Glomerular visceral epithelial cell (primary cell): ENCODE measurements around the gene TPK1.
"Not testable (repeated sequence)": the region's sequence is repeated elsewhere in the genome, so short reads cannot be mapped to it uniquely, and the experiment has no call there.

ENCODE experiments used
- DNase-seq: peaks from one replicate; pipeline ENCODE4 v3.0.0-alpha.2; 2016; ENCODE audit errors: extremely low spot score

TPK1 gene

DNA sequence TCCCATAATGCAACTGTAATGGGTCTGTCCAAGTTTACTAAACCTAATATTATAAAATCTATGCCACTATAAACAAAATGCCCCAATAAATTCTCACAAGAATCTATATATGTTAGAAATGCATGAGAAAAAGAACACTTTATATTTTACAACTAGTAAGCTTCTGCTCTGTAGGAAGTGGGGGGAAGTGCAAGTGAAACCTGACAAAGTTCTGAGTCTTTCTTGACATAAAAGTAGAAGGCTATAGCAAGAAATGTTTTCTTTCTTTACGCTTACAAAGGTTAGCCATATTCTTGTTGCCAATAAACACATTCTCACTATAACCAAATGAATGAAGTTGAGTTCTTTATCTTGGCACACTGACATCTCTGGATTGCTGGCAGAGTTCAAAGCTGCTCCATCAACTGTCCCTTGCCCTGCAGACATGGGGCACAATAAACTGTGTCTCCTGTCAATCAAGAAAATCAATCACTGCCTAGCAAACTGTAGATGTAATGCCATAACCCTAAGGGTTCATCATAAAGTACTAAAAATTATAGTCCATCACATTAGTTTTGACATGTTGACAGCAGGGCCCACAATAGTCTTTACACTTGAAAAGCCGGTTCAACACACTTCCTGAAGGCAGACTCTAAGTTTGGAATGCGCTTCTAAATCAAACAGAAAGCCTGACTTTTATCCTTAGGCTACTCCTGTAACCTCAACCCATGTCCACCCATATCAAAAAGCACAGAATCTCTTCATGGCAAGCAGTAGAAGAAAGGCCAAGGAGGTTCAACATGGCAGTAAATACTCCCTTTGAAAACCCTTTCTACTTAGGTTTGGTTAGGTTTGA, 58.6 kb downstream of the TPK1 start:
- no peak for DNase-seq

DNA sequence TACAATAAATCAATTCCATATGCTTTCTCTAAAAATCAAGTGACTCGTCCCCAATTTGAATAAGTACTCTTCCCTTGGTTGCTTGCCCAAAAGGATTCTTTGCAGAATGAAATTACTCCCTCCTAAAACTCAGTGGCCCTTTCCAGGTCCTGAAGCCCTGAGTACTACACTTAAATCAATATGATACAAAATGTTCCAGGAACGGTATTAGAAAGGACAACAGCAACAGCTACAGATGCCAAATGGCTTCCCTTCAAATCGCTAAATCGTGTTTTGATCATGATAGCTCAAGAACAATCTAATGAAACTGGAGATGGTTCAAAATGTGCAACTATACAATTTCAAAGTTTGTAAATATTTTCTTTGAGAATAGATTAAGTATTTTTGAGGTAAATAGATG, 59.4 kb downstream of the TPK1 start:
- DNase-seq = no peak

DNA sequence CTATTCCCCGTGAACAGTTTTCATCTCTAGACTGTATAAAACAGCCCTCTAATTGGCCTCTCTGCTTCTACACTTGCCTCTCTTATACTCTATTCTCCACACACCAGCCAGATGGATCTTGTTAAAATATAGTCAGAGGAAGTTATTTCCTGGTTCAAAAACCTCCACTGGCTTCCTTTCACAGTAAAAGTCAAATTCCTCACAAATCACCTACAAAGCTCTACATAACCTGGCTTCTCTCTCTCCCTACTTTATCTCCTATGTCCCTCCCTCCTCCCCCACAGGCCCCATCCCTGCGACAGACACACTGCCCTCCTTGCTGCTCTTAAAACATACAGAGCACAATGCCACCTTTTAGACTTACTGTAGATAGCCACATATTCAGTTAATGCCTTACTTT, 60.1 kb downstream of the TPK1 start:
- DNase-seq = no peak

DNA sequence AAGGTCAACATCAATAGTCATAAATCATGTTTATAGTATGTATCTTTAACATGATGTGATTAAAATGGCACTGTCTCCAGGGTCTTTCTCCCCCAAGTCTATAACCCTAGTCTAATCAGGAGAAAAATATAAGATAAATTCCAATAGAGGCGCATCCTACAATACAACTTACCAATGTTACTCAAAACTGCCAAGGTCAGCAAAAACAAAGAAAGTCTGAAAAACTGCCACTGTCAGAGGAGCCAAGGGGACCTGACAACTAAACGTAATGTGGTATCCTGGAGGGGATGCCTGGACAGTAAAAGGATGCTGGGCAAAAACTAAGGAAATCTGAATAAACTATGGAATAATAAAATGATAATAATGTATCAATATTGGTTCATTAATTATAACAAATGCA, 63.9 kb downstream of the TPK1 start:
- DNase-seq = no peak

DNA sequence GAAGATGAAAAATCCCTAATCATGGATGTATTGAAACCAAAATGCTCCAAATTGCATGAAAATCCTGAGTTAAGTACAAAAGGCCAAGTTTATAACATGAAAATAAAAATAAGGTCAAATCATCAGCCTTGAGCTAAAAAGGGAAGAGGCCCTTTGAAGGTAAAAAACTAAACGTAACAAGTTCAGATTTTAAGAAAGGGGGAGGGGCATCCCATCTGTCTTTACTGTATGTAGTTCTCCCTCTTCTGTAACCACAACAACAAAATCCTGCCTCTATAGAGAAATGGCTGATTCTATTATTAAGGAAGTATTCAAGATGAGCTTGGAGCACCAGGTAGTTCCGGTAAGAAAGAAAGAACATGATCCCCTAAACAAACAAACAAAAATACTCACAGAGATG, 64.7 kb downstream of the TPK1 start:
- DNase-seq = no peak

DNA sequence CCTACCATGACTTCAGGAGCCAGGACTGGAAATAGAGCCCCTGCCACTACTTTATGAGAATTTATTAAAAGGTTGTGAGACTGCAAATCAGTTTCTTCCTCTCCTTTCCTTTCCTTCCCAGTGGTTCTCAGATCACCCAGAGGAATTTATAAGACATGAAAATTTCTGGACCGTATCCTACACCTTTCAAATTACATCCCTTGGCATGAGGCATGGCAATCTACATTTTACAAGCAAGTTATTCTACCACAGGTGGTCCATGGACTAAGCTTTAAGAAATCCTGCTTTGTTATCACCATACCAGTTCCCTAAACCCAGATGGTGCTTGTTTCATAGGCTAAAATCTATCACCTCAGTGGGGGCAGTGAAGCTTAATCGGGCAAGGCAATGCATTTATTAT, 66.5 kb downstream of the TPK1 start:
- DNase-seq = no peak

DNA sequence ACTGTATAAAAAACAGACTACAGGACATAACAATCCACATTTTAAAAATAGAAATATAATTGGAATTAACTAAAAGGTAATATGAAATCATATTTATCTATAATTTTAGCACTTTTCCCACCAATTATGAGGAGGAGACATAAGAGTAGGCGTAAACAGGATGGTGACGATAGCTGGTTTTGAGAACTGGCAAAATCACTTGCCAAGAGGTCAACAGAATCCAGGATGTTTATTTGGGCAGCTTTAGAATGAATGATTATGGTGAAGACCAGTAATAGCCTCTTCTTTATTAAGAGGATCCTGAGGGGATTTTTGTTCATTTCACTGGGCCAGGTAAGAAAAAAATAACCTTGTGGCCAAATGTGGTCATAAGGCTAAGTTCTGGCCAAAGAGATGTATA, 67.2 kb downstream of the TPK1 start:
- no peak for DNase-seq

DNA sequence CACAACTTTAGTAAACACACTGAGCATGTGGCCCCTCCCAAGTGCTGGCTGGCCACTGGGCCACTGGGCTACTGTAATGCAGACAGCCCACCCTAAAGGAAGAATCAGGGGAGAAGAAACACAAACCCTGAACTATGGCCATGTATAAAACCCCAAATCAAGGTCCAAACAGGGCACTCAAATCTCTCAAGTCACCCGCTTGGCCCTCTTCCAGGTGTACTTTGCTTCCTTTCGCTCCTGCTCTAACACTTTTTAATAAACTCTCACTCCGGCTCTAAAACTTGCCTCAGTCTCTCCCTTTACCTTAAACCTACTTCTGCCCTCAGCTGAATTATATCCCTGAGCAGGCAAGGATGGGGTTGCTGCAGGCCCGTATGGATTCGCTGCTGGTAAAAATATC, 72.6 kb downstream of the TPK1 start:
- DNase-seq = no peak

DNA sequence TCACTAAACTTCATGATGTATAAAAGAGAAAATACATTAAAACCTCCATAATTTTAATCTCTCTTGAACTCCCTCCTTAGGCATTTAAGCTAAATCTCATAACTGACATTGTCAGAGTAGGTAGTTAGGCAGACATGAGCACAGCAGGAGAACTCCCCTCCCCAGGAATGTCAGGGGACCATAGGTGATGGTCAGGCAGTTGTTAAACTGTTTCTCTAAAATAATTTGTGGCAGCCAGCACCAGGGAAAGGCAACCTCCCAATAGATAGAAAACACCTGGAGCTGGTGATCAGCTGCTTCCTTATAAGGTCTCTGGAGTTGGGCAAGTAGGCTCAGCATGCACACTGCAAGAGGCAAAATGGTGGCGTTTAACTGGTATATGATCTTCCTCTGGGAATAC, 73.0 kb downstream of the TPK1 start:
- no peak for DNase-seq

DNA sequence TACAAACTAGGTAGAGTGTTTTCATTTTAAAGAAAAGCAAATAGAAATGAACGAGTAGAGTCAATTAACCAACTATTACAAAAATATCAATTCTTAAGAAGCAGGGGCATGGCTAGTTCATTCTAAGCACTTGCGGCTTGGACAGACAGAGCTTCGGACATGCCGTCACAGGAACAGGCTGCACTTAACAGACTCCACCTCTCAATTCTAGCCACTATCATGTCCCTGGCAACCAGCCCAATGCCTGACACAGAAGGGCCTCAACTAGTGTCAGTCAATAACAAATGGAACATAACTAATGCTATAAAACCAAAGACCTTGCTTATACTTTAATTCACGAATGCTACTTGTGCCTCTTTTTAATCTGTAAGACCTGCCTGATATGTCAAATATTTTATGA, 74.4 kb downstream of the TPK1 start:
- DNase-seq = no peak

DNA sequence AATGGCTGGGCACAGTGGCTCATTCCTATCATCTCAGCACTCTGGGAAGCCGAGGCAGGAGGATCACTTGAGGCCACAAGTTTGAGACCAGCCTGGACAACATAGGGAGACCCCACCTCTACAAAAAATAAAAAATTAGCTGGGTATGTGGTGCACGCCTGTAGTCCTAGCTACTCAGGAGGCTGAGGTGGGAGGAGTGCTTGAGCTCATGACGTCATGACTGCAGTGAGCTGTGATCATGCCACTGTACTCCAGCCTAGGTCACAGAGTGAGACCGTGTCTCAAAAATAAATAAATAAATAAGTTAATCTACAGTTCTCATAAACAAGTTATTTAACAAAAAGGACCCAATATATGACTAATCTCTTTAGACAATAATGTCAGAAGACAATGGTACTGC, 76.2 kb downstream of the TPK1 start:
- DNase-seq = no peak

DNA sequence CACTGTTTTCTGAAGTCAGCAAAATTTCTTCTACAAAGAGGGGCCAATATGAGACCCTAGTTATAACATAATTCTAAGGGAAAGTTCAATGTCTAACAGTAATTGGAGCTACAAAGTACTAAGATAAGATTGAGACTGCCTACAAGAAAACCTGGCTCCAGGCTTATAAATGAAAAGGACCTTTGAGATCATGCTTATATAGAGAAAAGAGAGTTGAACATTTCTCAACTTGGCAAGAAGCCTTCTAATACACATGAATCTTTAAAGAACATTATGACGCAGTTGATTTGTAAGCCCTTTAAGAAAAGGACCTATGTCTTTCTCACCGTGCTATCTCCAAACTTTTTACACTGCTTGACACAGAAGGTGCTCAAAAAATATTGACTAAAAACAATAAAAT, 87.9 kb downstream of the TPK1 start:
- DNase-seq = no peak

DNA sequence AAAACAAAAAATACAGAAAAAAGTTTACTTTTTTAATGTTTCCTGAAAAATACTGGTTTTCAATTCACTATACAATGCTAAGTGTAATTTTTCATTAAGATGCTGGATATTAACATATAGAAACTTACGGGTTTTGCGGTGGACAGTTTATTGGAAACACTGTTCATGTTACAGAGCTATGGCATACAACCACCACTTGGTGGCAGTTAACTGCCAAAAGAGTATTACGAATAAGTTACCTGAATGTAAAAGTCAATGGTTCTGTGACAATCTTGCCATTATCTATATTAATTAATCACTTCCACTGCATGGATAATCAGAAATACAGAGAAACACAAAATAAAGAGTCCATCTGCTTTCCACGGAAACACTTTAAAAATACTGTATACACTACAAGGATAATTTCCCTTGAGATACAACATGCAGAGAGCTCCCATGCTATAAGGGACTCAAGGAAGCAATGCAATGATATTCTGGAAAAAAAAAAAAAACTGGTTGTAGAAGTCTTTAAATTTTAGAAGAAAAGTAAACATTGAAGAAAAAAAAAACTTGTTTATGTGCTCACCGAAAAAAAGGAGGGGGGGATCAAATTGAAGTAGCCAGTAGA, 97.0 kb downstream of the TPK1 start:
- peak; percentile 28 for DNase-seq

DNA sequence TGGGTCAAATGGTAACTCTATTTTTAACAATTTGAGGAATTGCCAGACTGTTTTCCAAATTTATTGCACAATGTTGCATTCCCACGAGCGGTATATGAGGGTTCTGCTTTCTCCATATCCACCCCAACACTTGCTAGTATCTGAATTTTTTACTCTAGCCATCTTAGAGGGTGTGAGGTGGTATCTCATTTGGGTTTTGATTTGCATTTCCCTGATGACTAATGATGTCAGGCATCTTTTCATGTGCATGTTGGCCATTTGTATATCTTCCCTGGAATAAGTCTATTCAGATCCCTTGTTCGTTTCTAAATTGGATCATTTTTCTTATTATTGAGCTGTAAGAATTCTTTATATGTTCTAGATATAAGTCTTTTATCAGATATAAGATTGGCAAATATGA, 97.7 kb downstream of the TPK1 start:
- no peak for DNase-seq

DNA sequence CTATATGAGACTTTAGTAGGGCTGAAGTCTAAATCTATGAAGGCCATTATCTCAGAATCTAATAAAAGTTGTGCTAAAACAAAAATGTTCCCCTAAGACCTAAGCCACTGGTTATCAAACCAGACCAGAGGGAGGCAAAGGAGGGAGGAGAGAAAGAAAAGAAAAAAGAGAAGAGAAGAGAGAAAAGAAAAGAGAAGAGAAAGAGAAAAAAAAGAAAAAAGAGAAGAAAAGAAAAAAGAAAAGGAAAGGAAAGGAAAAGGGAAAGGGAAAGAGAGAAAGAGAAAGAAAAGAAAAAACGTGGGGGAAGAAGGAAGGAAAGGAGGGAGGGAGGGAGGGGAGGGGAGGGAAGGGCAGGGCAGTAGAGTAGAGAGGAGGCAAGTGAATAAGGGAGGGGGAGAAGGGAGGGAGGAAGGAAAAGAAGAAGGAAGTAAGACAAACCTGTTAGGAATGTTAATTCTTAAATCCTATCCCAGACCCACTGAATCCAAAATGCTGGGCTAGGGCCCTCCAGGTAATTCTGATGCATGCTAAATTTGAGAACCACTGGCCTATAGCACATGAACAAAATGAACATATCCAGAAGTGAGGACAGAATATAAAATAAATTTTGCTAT, 98.9 kb downstream of the TPK1 start:
- DNase-seq = no peak

DNA sequence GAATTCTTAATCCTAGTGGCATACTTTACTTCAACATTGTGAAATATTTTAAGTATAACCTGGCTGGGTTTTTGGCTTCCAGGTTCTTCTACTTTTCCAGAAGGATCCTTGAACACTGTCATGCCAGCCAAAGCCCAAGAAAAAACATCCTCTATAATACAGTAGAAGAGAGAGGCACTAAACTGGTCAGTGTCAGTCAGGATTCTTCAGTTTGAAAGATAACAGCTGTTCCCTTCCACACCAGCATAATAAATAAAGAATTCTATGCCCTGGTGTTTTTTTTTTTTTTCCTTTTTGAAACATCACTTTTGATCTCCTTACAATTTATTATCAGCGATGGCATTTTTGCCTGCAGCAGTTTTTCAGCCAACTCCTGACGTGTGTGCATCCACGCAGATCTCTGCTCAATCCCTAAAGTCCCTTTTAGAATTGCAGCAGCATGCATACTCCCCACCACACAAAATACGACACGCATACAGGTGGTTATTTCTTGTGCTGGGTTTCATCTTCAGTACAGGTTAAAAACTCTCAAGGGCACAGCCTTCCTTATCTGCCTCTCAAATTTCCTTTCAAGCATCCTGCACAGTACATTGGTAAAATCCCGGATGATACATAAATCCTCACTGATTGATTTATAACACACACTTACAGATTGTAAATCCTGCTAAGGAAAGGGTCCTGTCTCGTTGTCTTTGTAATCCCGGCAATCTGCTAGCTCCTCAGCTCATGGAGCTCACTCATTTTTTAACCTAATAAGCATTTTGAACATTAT, 100.2 kb downstream of the TPK1 start:
- no peak for DNase-seq

DNA sequence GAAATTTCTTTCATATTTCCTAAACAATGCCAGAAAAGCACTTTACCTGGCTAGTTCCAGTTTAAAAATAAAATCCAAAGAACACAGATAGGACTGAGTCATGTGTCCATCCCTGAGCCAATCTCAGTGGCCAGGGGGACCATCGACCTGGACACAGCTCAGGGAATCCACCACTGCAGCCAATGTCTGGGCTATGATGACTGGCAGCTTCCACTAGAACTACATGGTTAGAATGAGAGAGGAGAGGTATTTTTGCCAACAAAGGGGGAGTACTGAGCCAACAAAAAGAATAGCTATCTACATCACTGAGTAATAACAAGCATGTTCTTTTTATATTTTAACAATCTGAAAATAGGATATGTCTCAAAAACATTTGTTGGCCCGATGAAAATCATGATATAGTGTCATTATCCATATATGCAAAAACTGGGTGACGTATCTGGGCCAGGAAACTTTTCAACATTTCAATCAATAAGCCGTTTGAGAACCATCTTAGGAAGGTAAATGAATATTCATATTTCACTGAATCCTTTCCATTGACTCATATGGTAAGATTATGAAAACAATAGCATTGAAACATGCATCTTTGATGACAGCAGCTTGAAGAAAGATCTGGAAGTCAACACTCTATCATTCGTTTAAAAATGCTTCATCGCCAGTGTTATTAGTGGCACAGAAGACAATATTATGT, 104.0 kb downstream of the TPK1 start:
- DNase-seq = no peak

DNA sequence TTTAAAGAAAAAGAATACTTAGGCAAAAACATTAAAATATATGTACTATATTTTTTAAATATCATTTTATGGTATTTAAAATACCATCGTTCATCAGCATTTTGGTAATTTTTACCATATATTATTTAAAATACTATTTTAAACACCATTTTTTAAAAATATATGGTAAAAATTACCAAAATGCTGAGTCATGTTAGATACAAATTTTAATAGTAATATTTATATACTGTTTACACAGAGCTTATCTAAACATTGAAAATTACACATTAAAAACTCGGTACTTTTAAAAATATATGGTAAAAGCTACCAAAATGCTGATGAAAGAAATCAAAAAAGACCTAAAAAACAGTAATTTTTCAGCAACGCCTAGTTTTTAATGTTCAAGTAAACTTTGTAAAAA, 105.6 kb downstream of the TPK1 start:
- DNase-seq = no peak

DNA sequence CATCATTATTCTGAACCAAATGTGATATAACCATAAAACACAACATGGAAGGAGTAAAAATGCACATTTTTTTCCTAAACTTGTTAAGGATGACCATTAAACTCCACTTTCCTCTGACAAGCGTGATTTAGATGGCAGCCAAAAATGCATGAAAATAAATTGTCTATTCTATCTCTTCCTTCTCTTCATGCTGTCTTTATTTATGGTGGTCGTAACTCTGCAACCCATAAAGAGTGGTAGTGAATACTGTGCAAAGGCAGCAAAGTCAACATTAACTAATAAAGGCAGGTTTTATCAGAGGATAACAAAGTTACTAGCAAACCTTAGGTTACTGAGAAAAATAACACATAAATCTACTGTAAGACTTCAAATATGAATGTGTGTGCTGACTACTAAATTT, 106.6 kb downstream of the TPK1 start:
- DNase-seq = no peak

DNA sequence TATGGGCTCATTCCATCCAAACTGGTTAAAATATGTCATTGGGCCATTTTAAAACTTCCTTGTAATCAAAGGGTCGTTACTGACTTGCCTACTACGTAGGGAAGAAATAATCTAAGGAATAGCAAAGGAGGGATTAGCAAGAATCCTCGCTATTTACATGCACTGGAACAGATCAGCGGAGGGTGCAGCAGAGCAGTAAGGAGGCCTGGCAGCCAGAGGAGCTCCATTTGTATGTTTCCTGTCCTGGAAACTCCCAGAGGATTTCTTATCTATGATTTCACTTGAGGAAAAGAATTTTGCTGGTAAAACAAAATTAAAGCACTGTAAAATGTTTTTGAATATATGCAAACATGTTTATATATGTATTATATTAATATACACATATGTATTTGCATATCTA, 107.3 kb downstream of the TPK1 start:
- DNase-seq = no peak

DNA sequence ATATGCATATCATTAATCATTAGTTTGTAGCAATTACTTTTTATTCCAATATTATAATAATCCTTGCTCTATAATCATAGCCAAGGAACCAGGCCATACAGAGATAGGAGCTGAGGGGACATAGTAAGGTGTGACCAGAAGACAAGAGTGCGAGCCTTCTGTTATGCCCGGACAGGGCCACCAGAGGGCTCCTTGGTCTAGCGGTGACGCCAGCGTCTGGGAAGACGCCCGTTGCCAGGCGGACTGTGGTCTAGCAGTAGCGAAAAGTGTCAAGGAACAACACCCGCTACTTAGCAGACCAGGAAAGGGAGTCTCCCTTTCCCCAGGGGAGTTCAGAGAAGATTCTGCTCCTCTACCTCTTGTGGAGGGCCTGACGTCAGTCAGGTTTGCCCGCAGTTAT, 109.0 kb downstream of the TPK1 start:
- not testable (repeated sequence) for DNase-seq

DNA sequence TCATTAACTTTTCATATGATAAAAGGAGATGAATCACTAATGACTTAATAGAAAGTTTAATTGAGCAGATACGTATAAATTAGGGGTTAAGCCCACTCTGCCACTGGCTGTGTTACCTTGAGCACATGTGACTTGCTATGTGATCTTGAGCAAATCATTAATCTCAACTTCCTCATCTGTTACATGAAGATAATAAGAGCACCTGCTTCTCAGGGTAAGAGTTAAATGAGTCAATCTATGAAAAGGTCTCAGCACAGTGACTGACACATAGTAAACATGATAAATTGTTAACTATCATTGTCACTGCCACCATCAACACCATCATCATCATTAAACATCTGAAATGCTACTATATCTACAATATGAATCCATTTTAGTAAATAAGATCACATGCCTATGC, 110.8 kb downstream of the TPK1 start:
- DNase-seq = no peak
